HepG2 (cell line): ENCODE results near the gene HPCAL1. TPM values are rescaled to one million over a fixed set of nuclear protein-coding genes. Genes with fewer than 3 reads are reported as not detected.

Source experiments
- ATAC-seq: fragments of 200-7000 bp; cut with Tn5 transposase; 3 replicates; pipeline ENCODE4 v1.9.1; 2020; ENCODE audit warnings: mild to moderate bottlenecking, moderate library complexity
- BruUV-seq: library from RNA; stranded (reverse); fragments of 400-500 nt; replicated peaks from 2 replicates; lab custom pipeline; 2021; lab: Mats Ljungman, UMichigan
- CTCF ChIA-PET: fragments of 300-600 bp; formaldehyde crosslinking; extraction: SDS; loops from one replicate; lab custom pipeline; 2021; ENCODE audit warnings: low total read pairs, inconsistent platforms, low intra/inter-chr PET ratio; lab: Yijun Ruan, JAX
- POLR2A ChIA-PET: fragments of 350-600 bp; sonication (Branson Sonifier 250); formaldehyde crosslinking; loops from one replicate; lab custom pipeline; 2020; ENCODE audit warnings: antibody characterized with exemption, inconsistent platforms; lab: Yijun Ruan, JAX
- DNase-seq: peaks from one replicate; pipeline ENCODE4 v3.0.0-alpha.2; 2015; ENCODE audit warnings: low spot score
- FAIRE-seq: peaks from 3 replicates; lab custom pipeline; 2011; peaks lifted over from hg19 to GRCh38; lab: Jason Lieb, UNC
- H2AFZ ChIP-seq: one replicate; pipeline ENCODE4 v1.6.1; 2011; ENCODE audit warnings: low read length, inconsistent platforms
- H3K27ac ChIP-seq: fragments of 300-600 bp; 3 replicates; pipeline ENCODE4 v1.8.0; 2011; ENCODE audit warnings: mixed run types, mild to moderate bottlenecking, mixed read lengths, low read length, inconsistent platforms; ENCODE audit not compliant: insufficient read depth; ENCODE audit errors: extremely low read length
- H3K27me3 ChIP-seq, 2 experiments: fragments of 200-600 bp in 1 of 2; 2 replicates in 1 of 2; 3 replicates in 1 of 2; pipeline versions ENCODE4 v1.6.0 to v1.8.0; 2011; ENCODE audit warnings: low read length in 2 of 2, mild to moderate bottlenecking in 2 of 2, moderate library complexity in 2 of 2, inconsistent platforms in 1 of 2; ENCODE audit not compliant: insufficient read depth in 2 of 2, control insufficient read depth in 1 of 2
- H3K36me3 ChIP-seq, 2 experiments: fragments of 200-600 bp in 1 of 2; replicated peaks in 1 of 2; 2 replicates in 1 of 2; 3 replicates in 1 of 2; pipeline versions ENCODE4 v1.5.1 to v1.8.0; 2011; ENCODE audit warnings: low read length in 2 of 2, inconsistent platforms in 1 of 2; ENCODE audit not compliant: insufficient read depth in 2 of 2, control insufficient read depth in 1 of 2
- H3K4me1 ChIP-seq: 2 replicates; pipeline ENCODE4 v1.5.1; 2012; ENCODE audit warnings: low read length, inconsistent platforms; ENCODE audit not compliant: insufficient read depth
- H3K4me2 ChIP-seq: 2 replicates; pipeline ENCODE4 v1.6.0; 2011; ENCODE audit warnings: low read depth, low read length, inconsistent platforms
- H3K4me3 ChIP-seq, 3 experiments: fragments of 200-600 bp in 1 of 3; sonication (generic), shearing (Covaris generic) in 1 of 3; replicated peaks in 1 of 3; 2 replicates each; pipeline ENCODE4 v1.5.1; 2011 to 2016; ENCODE audit warnings: low read length in 3 of 3, inconsistent platforms in 2 of 3, low read depth in 2 of 3, mild to moderate bottlenecking in 2 of 3, control low read depth in 1 of 3, mixed read lengths in 1 of 3; ENCODE audit not compliant: insufficient read depth in 1 of 3
- H3K79me2 ChIP-seq: one replicate; pipeline ENCODE4 v1.6.1; 2011; ENCODE audit warnings: low read length, inconsistent platforms; ENCODE audit not compliant: insufficient read depth
- H3K9ac ChIP-seq: 2 replicates; pipeline ENCODE4 v1.6.0; 2011; ENCODE audit warnings: mild to moderate bottlenecking, low read depth, low read length, inconsistent platforms; ENCODE audit not compliant: insufficient read depth
- H3K9me3 ChIP-seq: 2 replicates; pipeline ENCODE4 v1.5.1; 2012; ENCODE audit warnings: mild to moderate bottlenecking, low read length
- H4K20me1 ChIP-seq: 2 replicates; pipeline ENCODE4 v1.6.0; 2011; ENCODE audit warnings: inconsistent platforms, mild to moderate bottlenecking, low read length, moderate library complexity; ENCODE audit not compliant: insufficient read depth
- ELF1 ChIP-seq: sonication (generic); formaldehyde crosslinking; IDR thresholded peaks from 2 replicates; pipeline ENCODE4 v1.4.0; 2020; ENCODE audit warnings: missing genetic modification reagents
- IRX3 ChIP-seq: sonication (generic); formaldehyde crosslinking; IDR thresholded peaks from 2 replicates; pipeline ENCODE4 v1.8.1; 2023; ENCODE audit warnings: mild to moderate bottlenecking, low read depth, missing genetic modification reagents, borderline replicate concordance
- NFE2 ChIP-seq: sonication (generic); formaldehyde crosslinking; IDR thresholded peaks from 2 replicates; pipeline ENCODE4 v1.4.0; 2020; ENCODE audit warnings: missing genetic modification reagents
- RBM22 ChIP-seq: fragments of 200-400 bp; formaldehyde crosslinking; optimal IDR thresholded peaks from 2 replicates; pipeline ENCODE3; 2017; ENCODE audit warnings: mild to moderate bottlenecking, low read length, moderate library complexity
- REXO4 ChIP-seq: sonication (generic); formaldehyde crosslinking; IDR thresholded peaks from 2 replicates; pipeline ENCODE4 v1.8.0; 2022; ENCODE audit warnings: missing genetic modification reagents, mild to moderate bottlenecking, borderline replicate concordance
- ZNF839 ChIP-seq: sonication (generic); formaldehyde crosslinking; IDR thresholded peaks from 2 replicates; pipeline ENCODE4 v1.4.0; 2020; ENCODE audit warnings: missing genetic modification reagents, mild to moderate bottlenecking, borderline replicate concordance
- WGBS: methylation state at CpG from one replicate; pipeline ENCODE4 v1.1.6; 2017; ENCODE audit warnings: low lambda C conversion rate; 5-methylcytosine and 5-hydroxymethylcytosine counted together
- in situ Hi-C: cut with HindIII; loops from 2 replicates; pipeline ENCODE4 v1.10.0; 2017; ENCODE audit warnings: low pct_unique_long_range_greater_than_20kb; ENCODE audit not compliant: extremely low pct_ligation_motif_present
- intact Hi-C: fragments of 100-400 bp; cut with micrococcal nuclease; formaldehyde crosslinking; loops from one replicate; pipeline ENCODE4 v1.10.0; 2022; ENCODE audit not compliant: unreplicated experiment
- polyA plus RNA-seq, 8 experiments: library from polyadenylated mRNA; depleted of rRNA in 3 of 8; stranded (reverse) in 7 of 8; unstranded in 1 of 8; fragments of >200 nt; fragmentation: Illumina TruSeq in 4 of 8; extraction: Trizol in 4 of 8; gene quantifications; 2 replicates each; pipeline versions ENCODE4 v1.2.1 to v1.2.3, GENCODE V29; 2011 to 2016; ENCODE audit warnings: low read depth in 4 of 8, missing spikeins in 1 of 8, mixed read lengths in 1 of 8; ENCODE audit not compliant: insufficient read depth in 1 of 8
- total RNA-seq, 5 experiments: library from RNA; depleted of rRNA; stranded (reverse); fragments of >200 nt; fragmentation: Illumina TruSeq; extraction: Trizol; gene quantifications; 2 replicates each; pipeline ENCODE4 v1.2.3, GENCODE V29; 2016; ENCODE audit warnings: low read depth in 1 of 5
- TF ChIP-seq, protein P1 (sequence below): sonication (generic); formaldehyde crosslinking; IDR thresholded peaks from 2 replicates; pipeline ENCODE4 v1.5.0; 2020; ENCODE audit warnings: mild to moderate bottlenecking, low read depth, missing genetic modification reagents, borderline replicate concordance
- TF ChIP-seq, protein P2 (sequence below): sonication (generic); formaldehyde crosslinking; IDR thresholded peaks from 2 replicates; pipeline ENCODE4 v1.5.0; 2020; ENCODE audit warnings: mild to moderate bottlenecking, missing genetic modification reagents

Gene HPCAL1
- total and polyA plus RNA-seq, 2 of the 13 experiments (the other 11 are each of a cell fraction or from before 2014, with no cell fraction given), result 29.5 to 29.9 TPM

DNA sequence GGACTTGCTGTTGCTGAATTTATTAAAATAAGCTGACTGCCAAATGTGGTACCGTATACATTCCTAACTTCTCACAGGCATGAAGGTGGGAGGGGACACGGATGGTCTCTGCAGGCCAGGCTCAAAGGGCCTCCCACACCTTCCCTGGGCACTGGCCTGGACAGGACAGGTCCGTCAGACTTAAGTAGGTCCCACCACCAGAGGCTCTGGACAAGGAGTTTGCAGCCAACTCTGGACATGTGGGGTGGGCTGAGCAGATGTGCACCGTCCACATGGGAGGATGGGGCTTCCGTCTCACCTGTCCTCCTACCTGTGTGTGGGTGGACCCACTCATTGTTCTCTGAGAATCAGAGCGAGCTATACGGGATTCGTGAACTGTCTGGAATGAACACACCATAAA, 137.3 kb downstream of the HPCAL1 start:
- peaks cover 27% of the 10 kb centered on the region for H3K4me1 ChIP-seq
- H3K9me3 ChIP-seq, result no peaks in the 10 kb centered on the region
- H3K4me2 ChIP-seq, result no peak overlapping the region
- no peak overlapping the region for H3K4me3 ChIP-seq
- TF ChIP-seq REXO4 (CRISPR knock-in tag) (no peak), RBM22 (peak; percentile 2)
- TF ChIP-seq, all 625 proteins: peak for 1
- DNase-seq (no peak), ATAC-seq (no peak), FAIRE-seq (no peak)
- Histone ChIP-seq H4K20me1 (no peaks in the 10 kb centered on the region; the same call in 1 of the 2 replicates), H3K27me3 (peaks cover 4 to 20% of the 10 kb centered on the region in 2 experiments), H3K36me3 (peaks cover 28 to 58% of the 10 kb centered on the region in 2 experiments), H2AFZ (no peak overlapping the region), H3K27ac (no peak overlapping the region), H3K79me2 (peaks cover 3% of the 10 kb centered on the region), H3K9ac (no peak overlapping the region)
- POLR2A ChIA-PET, result interaction anchor here (4.8 kb wide), 1 partner anchor 8 kb away, joined by 38 read pairs; the partner anchor contains the start of gene ODC1
- CTCF ChIA-PET, result no interaction called here
- in situ Hi-C loops (loop anchor here (5.0 to 25.0 kb wide), 3 partner anchors 318 to 628 kb away; partner anchors contain the start of gene RRM2), intact Hi-C loops (loop anchor here (5.0 kb wide), 1 partner anchor 298 kb away; no protein-coding TSS in a partner anchor)
- BruUV-seq, result no TSS peak
- 93% methylated on average over 8 of the region's 8 CpGs for WGBS

DNA sequence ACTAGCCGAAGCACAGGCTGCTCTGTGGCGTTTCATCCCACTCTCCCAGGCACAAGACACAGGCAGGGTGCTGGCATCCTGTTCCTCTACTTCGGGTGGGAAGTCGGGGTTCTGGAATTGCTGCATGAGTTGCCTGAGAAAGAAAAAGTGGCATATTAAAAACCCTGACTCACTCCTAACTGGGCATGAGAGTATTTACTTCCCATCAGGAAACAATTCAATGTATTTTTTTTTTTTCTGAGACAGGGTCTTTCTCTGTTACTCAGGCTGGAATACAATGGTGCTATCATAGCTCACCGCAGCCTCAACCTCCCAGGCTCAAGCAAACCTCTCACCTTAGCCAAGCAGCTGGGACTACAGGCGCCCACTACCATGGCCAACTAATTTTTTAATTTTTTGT, 138.0 kb downstream of the HPCAL1 start:
- ChIA-PET CTCF (no interaction called here), POLR2A (interaction anchor here (4.8 kb wide), 1 partner anchor 8 kb away, joined by 38 read pairs; the partner anchor contains the start of gene ODC1)
- no peaks in the 10 kb centered on the region for H3K9me3 ChIP-seq
- TF ChIP-seq IRX3 (CRISPR knock-in tag) (no peak), ELF1 (CRISPR knock-in tag) (no peak), NFE2 (CRISPR knock-in tag) (no peak), ZNF839 (CRISPR knock-in tag) (no peak)
- TF ChIP-seq, protein P1, sequence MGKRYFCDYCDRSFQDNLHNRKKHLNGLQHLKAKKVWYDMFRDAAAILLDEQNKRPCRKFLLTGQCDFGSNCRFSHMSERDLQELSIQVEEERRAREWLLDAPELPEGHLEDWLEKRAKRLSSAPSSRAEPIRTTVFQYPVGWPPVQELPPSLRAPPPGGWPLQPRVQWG (CRISPR knock-in tag), result no peak
- TF ChIP-seq, protein P2, sequence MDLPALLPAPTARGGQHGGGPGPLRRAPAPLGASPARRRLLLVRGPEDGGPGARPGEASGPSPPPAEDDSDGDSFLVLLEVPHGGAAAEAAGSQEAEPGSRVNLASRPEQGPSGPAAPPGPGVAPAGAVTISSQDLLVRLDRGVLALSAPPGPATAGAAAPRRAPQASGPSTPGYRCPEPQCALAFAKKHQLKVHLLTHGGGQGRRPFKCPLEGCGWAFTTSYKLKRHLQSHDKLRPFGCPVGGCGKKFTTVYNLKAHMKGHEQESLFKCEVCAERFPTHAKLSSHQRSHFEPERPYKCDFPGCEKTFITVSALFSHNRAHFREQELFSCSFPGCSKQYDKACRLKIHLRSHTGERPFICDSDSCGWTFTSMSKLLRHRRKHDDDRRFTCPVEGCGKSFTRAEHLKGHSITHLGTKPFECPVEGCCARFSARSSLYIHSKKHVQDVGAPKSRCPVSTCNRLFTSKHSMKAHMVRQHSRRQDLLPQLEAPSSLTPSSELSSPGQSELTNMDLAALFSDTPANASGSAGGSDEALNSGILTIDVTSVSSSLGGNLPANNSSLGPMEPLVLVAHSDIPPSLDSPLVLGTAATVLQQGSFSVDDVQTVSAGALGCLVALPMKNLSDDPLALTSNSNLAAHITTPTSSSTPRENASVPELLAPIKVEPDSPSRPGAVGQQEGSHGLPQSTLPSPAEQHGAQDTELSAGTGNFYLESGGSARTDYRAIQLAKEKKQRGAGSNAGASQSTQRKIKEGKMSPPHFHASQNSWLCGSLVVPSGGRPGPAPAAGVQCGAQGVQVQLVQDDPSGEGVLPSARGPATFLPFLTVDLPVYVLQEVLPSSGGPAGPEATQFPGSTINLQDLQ, result no peak
- DNase-seq (no peak), FAIRE-seq (no peak), ATAC-seq (no peak)
- H3K36me3 ChIP-seq, result peaks cover 28 to 61% of the 10 kb centered on the region in 2 experiments
- H3K4me2 ChIP-seq, result no peak overlapping the region
- H3K27me3 ChIP-seq, result peaks cover 1 to 13% of the 10 kb centered on the region in 2 experiments; a peak in 4 of 5 replicates
- peaks cover 9% of the 10 kb centered on the region for H3K79me2 ChIP-seq
- in situ Hi-C loops, result loop anchor here (25.0 kb wide), 1 partner anchor 628 kb away; no protein-coding TSS in a partner anchor
- H3K27ac ChIP-seq, result no peak overlapping the region
- no peaks in the 10 kb centered on the region; the same call in 1 of the 2 replicates for H4K20me1 ChIP-seq
- no peak overlapping the region for H3K9ac ChIP-seq
- 97% methylated on average over 6 of the region's 6 CpGs for WGBS
- H2AFZ ChIP-seq, result no peak overlapping the region
- intact Hi-C loops, result no loop called here
- H3K4me1 ChIP-seq, result peaks cover 24% of the 10 kb centered on the region
- BruUV-seq, result no TSS peak
- H3K4me3 ChIP-seq, result no peak overlapping the region
